Astrocyte of the cerebellum (primary cell): ENCODE results near the gene TRABD.
"Not testable (repeated sequence)": the region's sequence is repeated elsewhere in the genome, so short reads cannot be mapped to it uniquely, and the experiment has no call there.

Experiments used
- DNase-seq: peaks from one replicate; pipeline ENCODE4 v3.0.0-alpha.2; 2011; ENCODE audit warnings: low read depth
- H3K4me3 ChIP-seq: 2 replicates; pipeline ENCODE4 v1.5.1; 2011; ENCODE audit warnings: mild to moderate bottlenecking, low read depth, low read length, moderate library complexity
- in situ Hi-C: cut with HindIII; loops from 2 replicates; pipeline ENCODE4 v1.10.0; 2017; ENCODE audit warnings: low sequenced_read_pairs
- TF ChIP-seq, protein P1 (sequence below): IDR thresholded peaks from 2 replicates; pipeline ENCODE4 v1.5.1; 2012; ENCODE audit warnings: low read length, low read depth, moderate library complexity, mild to moderate bottlenecking; ENCODE audit errors: missing control alignments

The TRABD gene

DNA sequence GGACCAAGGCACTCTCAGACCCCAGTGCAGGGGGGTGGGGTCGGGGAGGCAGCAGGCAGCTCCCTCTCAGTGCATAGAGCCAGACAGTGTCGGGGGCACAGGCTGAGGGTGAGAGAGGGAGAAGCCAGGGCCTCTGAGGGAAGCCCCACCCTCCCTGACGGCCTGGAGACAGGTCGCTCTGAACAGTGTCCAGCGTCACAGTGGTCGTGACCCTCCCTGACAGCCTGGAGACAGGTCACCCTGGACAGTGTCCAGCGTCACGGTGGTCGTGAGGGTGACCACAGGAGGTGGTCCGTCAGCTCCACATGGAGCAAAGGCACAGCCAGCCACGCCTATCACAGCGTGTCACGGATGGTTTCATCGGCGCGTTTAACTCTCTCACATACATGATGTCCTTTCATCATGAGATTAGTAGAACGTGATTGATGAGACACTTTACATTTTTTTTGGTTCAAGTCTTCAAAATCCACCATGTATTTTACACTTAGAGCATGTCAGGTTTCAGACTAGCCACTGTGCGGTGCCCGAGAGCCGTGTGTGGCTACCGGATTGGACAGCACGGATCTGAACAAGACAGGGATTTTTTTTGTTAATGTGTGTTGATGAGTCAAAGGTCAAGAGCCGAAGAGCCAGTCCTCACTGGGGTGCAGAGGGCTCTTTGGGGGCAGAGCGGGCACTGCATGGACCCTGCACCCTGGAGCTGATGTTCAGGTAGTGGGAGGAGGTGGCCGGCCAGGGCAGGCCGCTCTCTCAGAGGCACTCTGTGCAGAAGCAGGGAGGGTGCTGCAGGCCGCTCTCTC, 39.1 kb upstream of the TRABD start:
- no peak overlapping the region for H3K4me3 ChIP-seq
- in situ Hi-C loops = no loop called here
- DNase-seq = peak; percentile 39
- TF ChIP-seq, protein P1, sequence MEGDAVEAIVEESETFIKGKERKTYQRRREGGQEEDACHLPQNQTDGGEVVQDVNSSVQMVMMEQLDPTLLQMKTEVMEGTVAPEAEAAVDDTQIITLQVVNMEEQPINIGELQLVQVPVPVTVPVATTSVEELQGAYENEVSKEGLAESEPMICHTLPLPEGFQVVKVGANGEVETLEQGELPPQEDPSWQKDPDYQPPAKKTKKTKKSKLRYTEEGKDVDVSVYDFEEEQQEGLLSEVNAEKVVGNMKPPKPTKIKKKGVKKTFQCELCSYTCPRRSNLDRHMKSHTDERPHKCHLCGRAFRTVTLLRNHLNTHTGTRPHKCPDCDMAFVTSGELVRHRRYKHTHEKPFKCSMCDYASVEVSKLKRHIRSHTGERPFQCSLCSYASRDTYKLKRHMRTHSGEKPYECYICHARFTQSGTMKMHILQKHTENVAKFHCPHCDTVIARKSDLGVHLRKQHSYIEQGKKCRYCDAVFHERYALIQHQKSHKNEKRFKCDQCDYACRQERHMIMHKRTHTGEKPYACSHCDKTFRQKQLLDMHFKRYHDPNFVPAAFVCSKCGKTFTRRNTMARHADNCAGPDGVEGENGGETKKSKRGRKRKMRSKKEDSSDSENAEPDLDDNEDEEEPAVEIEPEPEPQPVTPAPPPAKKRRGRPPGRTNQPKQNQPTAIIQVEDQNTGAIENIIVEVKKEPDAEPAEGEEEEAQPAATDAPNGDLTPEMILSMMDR = peak; percentile 99

DNA sequence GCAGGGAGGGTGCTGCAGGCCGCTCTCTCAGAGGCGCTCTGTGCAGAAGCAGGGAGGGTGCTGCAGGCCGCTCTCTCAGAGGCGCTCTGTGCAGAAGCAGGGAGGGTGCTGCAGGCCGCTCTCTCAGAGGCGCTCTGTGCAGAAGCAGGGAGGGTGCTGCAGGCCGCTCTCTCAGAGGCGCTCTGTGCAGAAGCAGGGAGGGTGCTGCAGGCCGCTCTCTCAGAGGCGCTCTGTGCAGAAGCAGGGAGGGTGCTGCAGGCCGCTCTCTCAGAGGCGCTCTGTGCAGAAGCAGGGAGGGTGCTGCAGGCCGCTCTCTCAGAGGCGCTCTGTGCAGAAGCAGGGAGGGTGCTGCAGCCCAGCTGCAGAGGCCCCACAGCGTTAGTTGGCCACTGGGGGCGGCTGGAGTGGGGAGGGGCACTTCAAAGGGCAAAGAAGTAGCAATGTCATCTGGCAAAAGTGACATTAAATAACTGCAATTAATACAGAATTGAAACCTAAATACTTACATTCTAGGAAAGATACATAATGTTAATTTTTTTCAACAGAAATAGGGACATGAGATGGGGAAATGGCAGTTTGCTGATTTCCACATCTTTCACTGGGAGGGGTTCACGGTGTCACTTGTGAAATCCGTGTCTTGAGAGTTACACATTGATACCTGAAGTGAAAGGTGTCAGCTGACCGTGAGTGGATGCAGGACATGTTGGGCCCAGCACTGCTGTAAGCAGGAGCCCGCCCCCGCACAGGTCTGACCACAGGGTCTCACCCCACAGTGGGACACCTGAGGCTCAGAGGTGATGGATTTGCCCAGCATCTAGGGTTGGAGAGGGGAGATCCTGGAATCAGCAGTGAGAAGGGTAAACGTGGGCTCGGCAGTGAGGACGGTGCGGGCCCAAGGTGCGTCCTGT, 38.2 kb upstream of the TRABD start:
- DNase-seq, in situ Hi-C loops, H3K4me3 ChIP-seq: not testable (repeated sequence)

DNA sequence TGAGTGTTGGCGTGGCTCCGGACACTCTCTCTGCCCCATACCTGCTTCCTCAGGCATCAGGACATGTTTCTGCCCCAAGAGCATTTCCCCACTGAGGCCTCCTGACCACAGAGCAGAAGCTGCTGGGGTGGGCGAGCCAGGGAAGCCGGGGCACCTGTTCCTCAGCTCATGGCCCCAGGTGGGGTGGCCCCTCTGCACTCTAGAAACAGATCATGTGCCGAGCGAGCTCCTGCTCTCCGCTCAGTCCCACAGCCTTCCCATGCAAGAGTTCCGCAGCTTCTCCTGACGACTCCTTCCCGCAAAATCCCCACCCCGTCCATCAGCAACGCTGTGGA, 37.6 kb upstream of the TRABD start:
- H3K4me3 ChIP-seq = no peak overlapping the region
- no peak for DNase-seq
- TF ChIP-seq, protein P1 = no peak
- in situ Hi-C loops = no loop called here

DNA sequence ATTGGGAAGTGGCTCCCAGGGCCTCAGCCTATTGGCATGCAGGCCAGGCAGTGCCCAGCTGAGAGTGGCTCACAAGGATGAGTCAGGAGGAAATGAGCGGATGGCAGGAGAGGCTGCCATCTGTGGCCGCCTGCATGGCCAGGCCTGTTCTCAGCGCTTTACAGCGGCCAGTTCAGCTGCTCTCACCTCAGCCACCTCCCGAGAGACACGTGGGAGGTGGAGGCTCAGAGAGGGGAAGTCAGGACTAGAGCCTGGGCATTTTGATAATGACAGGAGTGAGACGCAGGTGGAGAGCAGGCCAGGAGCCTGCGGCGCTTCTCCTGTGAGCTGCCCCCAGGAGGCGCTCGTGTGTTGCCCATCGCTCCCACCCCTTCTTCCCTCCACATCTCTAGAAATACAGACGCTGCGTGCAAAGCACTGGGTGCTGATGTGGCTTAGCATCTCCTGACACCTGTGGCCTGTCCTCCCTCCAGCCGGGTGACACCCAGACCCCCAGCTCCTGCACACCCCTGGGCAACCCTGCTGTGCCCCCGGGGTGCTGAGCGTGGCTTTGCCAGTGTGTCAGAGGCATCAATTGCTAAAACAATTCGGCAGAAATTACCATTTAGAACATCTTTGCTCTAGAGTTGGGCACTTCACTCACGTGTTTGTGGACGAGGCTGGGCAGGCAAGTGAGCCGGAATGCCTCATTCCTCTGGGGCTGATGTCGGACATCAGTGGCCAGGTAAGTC, 36.6 kb upstream of the TRABD start:
- no peak overlapping the region for H3K4me3 ChIP-seq
- DNase-seq = no peak
- in situ Hi-C loops = no loop called here
- TF ChIP-seq, protein P1 = peak; percentile 78

DNA sequence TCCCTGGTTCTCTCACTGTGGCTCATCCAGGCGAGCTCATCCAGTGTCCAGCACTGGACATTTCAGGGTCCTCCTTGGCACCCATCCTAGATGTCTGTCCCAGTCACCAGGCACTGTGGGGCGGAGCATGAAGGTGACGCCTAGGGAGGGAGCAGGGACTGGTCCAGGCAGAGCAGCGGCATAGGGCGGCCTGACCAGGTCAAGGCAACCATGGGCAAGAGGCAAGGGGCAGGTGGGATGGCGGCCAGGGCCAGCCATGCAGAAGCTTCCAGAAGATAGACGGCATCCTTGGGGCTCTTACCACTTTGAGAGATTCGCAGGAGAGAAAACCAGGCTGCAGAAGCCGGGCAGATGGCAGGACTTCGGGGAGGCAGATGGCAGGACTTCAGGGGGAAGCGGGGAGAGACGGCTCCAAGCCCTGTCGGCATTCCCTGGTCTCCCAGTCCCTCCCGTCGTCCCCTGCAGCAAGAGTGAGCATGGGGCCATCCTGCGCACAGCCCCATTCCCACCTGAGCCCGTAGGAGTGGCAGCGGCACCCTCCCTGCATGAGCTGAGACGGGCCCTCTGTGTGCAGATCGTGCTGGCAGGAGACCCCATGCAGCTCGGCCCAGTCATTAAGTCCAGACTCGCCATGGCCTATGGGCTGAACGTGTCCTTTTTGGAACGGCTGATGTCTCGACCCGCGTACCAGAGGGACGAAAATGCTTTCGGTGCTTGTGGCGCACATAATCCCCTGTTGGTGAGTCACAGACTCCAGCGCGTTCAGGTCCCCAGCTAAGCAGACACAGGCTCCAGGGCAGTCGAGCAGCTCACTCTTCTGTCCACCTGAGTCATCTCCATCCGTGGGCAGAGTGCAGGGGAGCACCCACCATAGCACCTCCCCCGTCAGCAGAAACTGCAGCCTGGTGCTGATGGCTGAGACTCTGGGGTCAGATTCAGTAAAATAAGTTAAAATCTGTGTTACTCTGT, 35.3 kb upstream of the TRABD start:
- in situ Hi-C loops = no loop called here
- no peak overlapping the region for H3K4me3 ChIP-seq
- no peak for DNase-seq
- TF ChIP-seq, protein P1 = no peak
